RWPE1 (cell line): ENCODE measurements around the gene DZANK1.
"Not testable (repeated sequence)": the region's sequence is repeated elsewhere in the genome, so short reads cannot be mapped to it uniquely, and the experiment has no call there.

Experiments
- CTCF ChIA-PET: fragments of 350-600 bp; sonication (Branson Sonifier 250); formaldehyde crosslinking; extraction: SDS; loops from one replicate; lab custom pipeline; 2021; lab: Yijun Ruan, JAX
- POLR2A ChIA-PET: fragments of 400-600 bp; formaldehyde crosslinking; extraction: SDS; loops from one replicate; lab custom pipeline; 2020; ENCODE audit warnings: antibody characterized with exemption; ENCODE audit not compliant: low non-redundant PET; lab: Yijun Ruan, JAX
- DNase-seq: peaks from one replicate; pipeline ENCODE4 v3.0.0; 2012; ENCODE audit warnings: low spot score
- H3K27ac ChIP-seq: fragments of 450-650 bp; 2 replicates; pipeline ENCODE4 v1.5.1; 2017
- CTCF ChIP-seq: fragments of 450-650 bp; conservative IDR thresholded peaks from 2 replicates; pipeline ENCODE4 v1.5.1; 2017; ENCODE audit warnings: low read depth, mild to moderate bottlenecking

DZANK1 gene

DNA sequence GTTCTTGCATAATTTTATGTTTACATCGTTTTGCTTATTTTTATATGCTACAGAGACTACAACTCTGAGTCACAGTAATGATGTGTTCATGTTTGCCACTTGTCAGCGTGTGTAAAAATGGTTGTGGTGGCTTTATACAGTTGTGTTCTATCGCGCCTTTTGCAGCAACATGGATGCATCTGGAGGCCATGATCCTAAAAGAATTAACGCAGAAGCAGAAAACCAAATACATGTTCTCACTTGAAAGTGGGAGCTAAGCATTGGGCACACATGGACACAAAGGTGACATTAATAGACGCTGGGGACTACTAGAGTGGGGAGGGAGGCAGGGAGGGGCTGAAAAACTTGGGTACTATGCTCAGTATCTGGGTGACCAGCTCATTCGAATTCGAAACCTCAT is 39.9 kb upstream of the DZANK1 start:
- POLR2A ChIA-PET = interaction anchor here (0.6 to 2.4 kb wide), 3 partner anchors 10 to 516 kb away, joined by 3 to 9 read pairs (median 4); partner anchors contain the start of gene RBBP9
- DNase-seq = no peak
- TF ChIP-seq CTCF = no peak
- CTCF ChIA-PET = no interaction called here
- peak overlapping the region; percentile 94 for H3K27ac ChIP-seq

GRCh38 chr20:18504479-18505060 is 37.7 kb upstream of the DZANK1 start:
- ChIA-PET POLR2A (no interaction called here), CTCF (interaction anchor here (0.7 kb wide), 1 partner anchor 934 kb away, joined by 4 read pairs; no protein-coding TSS in a partner anchor)
- H3K27ac ChIP-seq = no peak overlapping the region
- DNase-seq = no peak
- TF ChIP-seq CTCF = no peak

DNA sequence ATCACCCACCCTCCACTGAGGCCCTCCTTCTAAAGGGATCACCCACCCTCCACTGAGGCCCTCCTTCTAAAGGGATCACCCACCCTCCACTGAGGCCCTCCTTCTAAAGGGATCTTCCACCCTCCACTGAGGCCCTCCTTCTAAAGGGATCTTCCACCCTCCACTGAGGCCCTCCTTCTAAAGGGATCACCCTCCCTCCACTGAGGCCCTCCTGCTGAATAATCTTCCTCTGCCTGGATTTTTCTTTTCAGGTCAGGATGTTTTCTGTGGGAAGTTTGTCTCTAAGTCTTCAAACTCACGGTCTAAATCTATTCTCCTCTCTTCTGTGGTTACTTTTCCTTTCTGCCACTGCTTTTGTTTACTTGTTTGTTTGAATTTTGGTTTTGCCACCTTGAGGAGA is 34.8 kb upstream of the DZANK1 start:
- POLR2A ChIA-PET, DNase-seq, CTCF ChIA-PET, H3K27ac ChIP-seq: not testable (repeated sequence)

- no peak for TF ChIP-seq CTCF
- DNase-seq = no peak
- CTCF ChIA-PET = no interaction called here
- POLR2A ChIA-PET = interaction anchor here (1.6 kb wide), 1 partner anchor 9 kb away, joined by 9 read pairs; the partner anchor contains the start of gene SEC23B
- no peak overlapping the region for H3K27ac ChIP-seq
These were observed 30.8 kb upstream of the DZANK1 start for GRCh38 chr20:18497603-18498002.

DNA sequence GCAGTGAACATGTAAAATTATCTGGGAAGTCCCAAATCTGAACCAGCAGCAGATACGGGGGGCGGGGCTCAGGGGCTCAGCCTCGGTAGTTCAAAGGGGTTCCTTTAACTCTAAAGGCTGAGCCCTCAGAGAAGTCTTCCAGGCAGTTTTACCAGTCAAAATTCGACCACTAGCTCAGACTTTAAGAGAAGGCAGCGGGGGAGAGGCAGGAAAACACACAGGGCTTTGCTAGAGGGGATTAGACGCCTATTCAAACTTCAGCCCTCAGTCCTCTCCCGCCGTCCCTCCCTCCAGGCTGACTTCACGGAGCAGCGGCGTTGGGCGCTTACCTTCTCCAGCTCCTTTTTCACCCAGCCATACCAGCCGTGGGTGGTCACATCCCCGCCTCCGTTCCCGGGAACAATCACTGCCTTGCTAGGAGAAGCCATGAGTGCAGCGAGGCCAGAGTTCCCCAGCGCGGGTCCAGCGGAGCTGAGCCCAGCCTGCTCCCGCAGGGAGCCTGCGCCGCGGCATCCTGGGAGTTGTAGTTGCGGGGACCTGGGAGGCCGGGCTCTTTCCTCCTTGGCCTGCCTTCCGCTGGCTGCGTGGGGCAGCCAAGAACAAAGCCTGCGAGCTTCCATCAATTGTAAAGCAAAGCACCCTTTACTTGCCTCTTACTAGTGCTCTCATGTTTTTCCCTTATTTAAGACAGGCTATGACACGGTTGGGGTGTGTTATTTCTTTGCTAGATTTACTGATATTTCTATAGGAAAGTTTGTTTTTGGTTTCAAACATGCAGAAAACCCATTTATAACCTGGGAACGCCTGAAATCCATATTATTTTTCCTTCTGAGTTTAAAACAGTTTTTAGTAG is 30.1 kb upstream of the DZANK1 start, which contains the start of gene RBBP9:
RBBP9 (minus strand) TSS at position 486 of the 853 bp plus-strand sequence; CDS start at position 428, 58 bp downstream.
- no peak for TF ChIP-seq CTCF
- ChIA-PET POLR2A (interaction anchor here (1.6 kb wide), 1 partner anchor 10 kb away, joined by 9 read pairs; the partner anchor contains the start of gene SEC23B), CTCF (interaction anchor here (0.5 kb wide), 1 partner anchor 51 kb away, joined by 3 read pairs; no protein-coding TSS in a partner anchor)
- H3K27ac ChIP-seq = peak within 1 kb of the TSS; percentile 74
- DNase-seq = peak; percentile 83

- ChIA-PET CTCF (interaction anchor here (0.6 kb wide), 2 partner anchors 502 to 555 kb away, joined by 3 to 6 read pairs; no protein-coding TSS in a partner anchor), POLR2A (no interaction called here)
- H3K27ac ChIP-seq = no peak overlapping the region
- no peak for DNase-seq
- no peak for TF ChIP-seq CTCF
These were observed 29.2 kb upstream of the DZANK1 start for GRCh38 chr20:18496042-18496441.

- ChIA-PET POLR2A (no interaction called here), CTCF (no interaction called here)
- H3K27ac ChIP-seq = no peak overlapping the region
- TF ChIP-seq CTCF = no peak
- no peak for DNase-seq
These were observed 21.5 kb upstream of the DZANK1 start for GRCh38 chr20:18488301-18488700.
